WTC11 (cell line): ENCODE data around the gene GNAS-AS1. TPM values are rescaled to one million over a fixed set of nuclear protein-coding genes. Genes with fewer than 3 reads are reported as not detected.

Source experiments
- ATAC-seq: fragments of 200-7000 bp; cut with Tn5 transposase; 2 replicates; pipeline ENCODE4 v1.10.0; 2021; ENCODE audit warnings: mild to moderate bottlenecking, moderate library complexity
- CTCF ChIA-PET: fragments of 300-600 bp; sonication (Branson Sonifier 250); formaldehyde crosslinking; loops from one replicate; lab custom pipeline; 2021; ENCODE audit warnings: antibody characterized with exemption; lab: Charles Lee
- POLR2A ChIA-PET: fragments of 350-600 bp; sonication (Branson Sonifier 250); formaldehyde crosslinking; loops from one replicate; lab custom pipeline; 2021; ENCODE audit warnings: antibody characterized with exemption; lab: Charles Lee
- DNase-seq: peaks from one replicate; pipeline ENCODE4 v3.0.0; 2021; ENCODE audit warnings: low spot score
- H3K27ac Mint-ChIP-seq: 2 replicates; pipeline ENCODE4 v1.8.0; 2021; ENCODE audit warnings: mixed read lengths
- H3K27me3 Mint-ChIP-seq: 2 replicates; pipeline ENCODE4 v1.8.0; 2021; ENCODE audit warnings: low read depth, mild to moderate bottlenecking, moderate library complexity, mixed read lengths
- H3K36me3 Mint-ChIP-seq: 2 replicates; pipeline ENCODE4 v1.8.0; 2021; ENCODE audit warnings: mixed read lengths
- H3K4me1 Mint-ChIP-seq: 2 replicates; pipeline ENCODE4 v1.8.0; 2022; ENCODE audit warnings: mixed read lengths
- H3K4me3 Mint-ChIP-seq: 2 replicates; pipeline ENCODE4 v1.8.0; 2021; ENCODE audit warnings: mild to moderate bottlenecking, moderate library complexity, mixed read lengths
- H3K9me3 Mint-ChIP-seq: 2 replicates; pipeline ENCODE4 v1.8.0; 2021; ENCODE audit warnings: mixed read lengths
- AR ChIP-seq: fragments of 250-450 bp; sonication (Bioruptor Pico); IDR thresholded peaks from 2 replicates; pipeline ENCODE4 v1.9.0; 2021; ENCODE audit warnings: mild to moderate bottlenecking
- ATF3 ChIP-seq: sonication (generic); formaldehyde crosslinking; conservative IDR thresholded peaks from 2 replicates; pipeline ENCODE4 v1.8.1; 2022; ENCODE audit warnings: mild to moderate bottlenecking, missing genetic modification reagents
- E2F5 ChIP-seq: sonication (generic); formaldehyde crosslinking; IDR thresholded peaks from 2 replicates; pipeline ENCODE4 v1.8.1; 2022; ENCODE audit warnings: mild to moderate bottlenecking, moderate library complexity, missing genetic modification reagents
- EMX1 ChIP-seq: fragments of 250-450 bp; sonication (Bioruptor Pico); IDR thresholded peaks from 2 replicates; pipeline ENCODE4 v1.8.0; 2021; ENCODE audit warnings: mild to moderate bottlenecking
- ERG ChIP-seq: fragments of 250-450 bp; sonication (Bioruptor Pico); IDR thresholded peaks from 2 replicates; pipeline ENCODE4 v1.8.0; 2021; ENCODE audit warnings: mild to moderate bottlenecking
- ESRRA ChIP-seq: sonication (generic); formaldehyde crosslinking; IDR thresholded peaks from 2 replicates; pipeline ENCODE4 v1.8.1; 2022; ENCODE audit warnings: mild to moderate bottlenecking, missing genetic modification reagents, borderline replicate concordance
- FOXP1 ChIP-seq: sonication (generic); formaldehyde crosslinking; IDR thresholded peaks from 2 replicates; pipeline ENCODE4 v1.8.0; 2022; ENCODE audit warnings: missing genetic modification reagents, mild to moderate bottlenecking, moderate library complexity, borderline replicate concordance
- HMGXB4 ChIP-seq: sonication (generic); formaldehyde crosslinking; IDR thresholded peaks from 2 replicates; pipeline ENCODE4 v1.8.1; 2023; ENCODE audit warnings: mild to moderate bottlenecking, moderate library complexity, missing genetic modification reagents
- JAZF1 ChIP-seq: fragments of 250-450 bp; sonication (Bioruptor Pico); IDR thresholded peaks from 2 replicates; pipeline ENCODE4 v1.9.0; 2021; ENCODE audit warnings: moderate library complexity, mild to moderate bottlenecking, inconsistent platforms
- MLX ChIP-seq: sonication (generic); formaldehyde crosslinking; IDR thresholded peaks from 2 replicates; pipeline ENCODE4 v1.8.1; 2023; ENCODE audit warnings: mild to moderate bottlenecking, missing genetic modification reagents, moderate library complexity
- NR3C1 ChIP-seq: sonication (generic); formaldehyde crosslinking; conservative IDR thresholded peaks from 2 replicates; pipeline ENCODE4 v1.8.1; 2023; ENCODE audit warnings: low read depth, mild to moderate bottlenecking, missing genetic modification reagents
- PRDM15 ChIP-seq: sonication (generic); formaldehyde crosslinking; IDR thresholded peaks from 2 replicates; pipeline ENCODE4 v1.8.0; 2022; ENCODE audit warnings: missing genetic modification reagents
- RORB ChIP-seq: fragments of 250-450 bp; sonication (Bioruptor Pico); IDR thresholded peaks from 2 replicates; pipeline ENCODE4 v1.9.0; 2021; ENCODE audit warnings: mild to moderate bottlenecking
- SMAD4 ChIP-seq: sonication (generic); formaldehyde crosslinking; IDR thresholded peaks from 2 replicates; pipeline ENCODE4 v1.8.0; 2022; ENCODE audit warnings: mild to moderate bottlenecking, missing genetic modification reagents
- TEAD1 ChIP-seq: sonication (generic); formaldehyde crosslinking; IDR thresholded peaks from 2 replicates; pipeline ENCODE4 v1.8.0; 2022; ENCODE audit warnings: mild to moderate bottlenecking, missing genetic modification reagents
- USF2 ChIP-seq: sonication (generic); formaldehyde crosslinking; IDR thresholded peaks from 2 replicates; pipeline ENCODE4 v1.8.1; 2023; ENCODE audit warnings: mild to moderate bottlenecking, missing genetic modification reagents, moderate library complexity
- ZNF219 ChIP-seq: sonication (generic); formaldehyde crosslinking; IDR thresholded peaks from 2 replicates; pipeline ENCODE4 v1.8.0; 2023; ENCODE audit warnings: missing genetic modification reagents, mild to moderate bottlenecking, borderline replicate concordance
- ZNF532 ChIP-seq: fragments of 250-450 bp; sonication (Bioruptor Pico); IDR thresholded peaks from 2 replicates; pipeline ENCODE4 v1.9.0; 2021; ENCODE audit warnings: mild to moderate bottlenecking, borderline replicate concordance
- total RNA-seq: library from RNA; stranded (reverse); gene quantifications from 3 replicates; pipeline ENCODE4 v1.2.3, GENCODE V29; 2021

Gene GNAS-AS1
- total RNA-seq, 1 experiment from 2014 or later: 12.2 TPM

- no peak for TF ChIP-seq E2F5 (CRISPR knock-in tag)
- TF ChIP-seq HMGXB4: no peak
- TF ChIP-seq ZNF532 (CRISPR knock-in tag): no peak
- no peak for TF ChIP-seq FOXP1 (CRISPR knock-in tag)
- no peak for TF ChIP-seq RORB (CRISPR knock-in tag)
- no peak for TF ChIP-seq ESRRA (CRISPR knock-in tag)
- TF ChIP-seq EMX1 (CRISPR knock-in tag): no peak
- no peak for TF ChIP-seq ZNF219 (CRISPR knock-in tag)
- TF ChIP-seq ERG (CRISPR knock-in tag): no peak
These were observed 35.3 kb downstream of the GNAS-AS1 start (continued) for GRCh38 chr20:58815448-58815847.

- Mint-ChIP-seq H3K4me1 (peaks cover 7% of the 10 kb centered on the region), H3K4me3 (no peak overlapping the region), H3K27me3 (no peaks in the 10 kb centered on the region; the same call in 1 of the 2 replicates), H3K36me3 (peaks cover 12% of the 10 kb centered on the region), H3K27ac (peak overlapping the region; percentile 72; the same call in 1 of the 2 replicates), H3K9me3 (peaks cover 3% of the 10 kb centered on the region; the same call in 1 of the 2 replicates)
- POLR2A ChIA-PET: interaction anchor here (0.6 kb wide), 1 partner anchor 241 kb away, joined by 4 read pairs; no protein-coding TSS in a partner anchor
- DNase-seq (no peak), ATAC-seq (no peak)
- CTCF ChIA-PET: no interaction called here
- TF ChIP-seq JAZF1 (CRISPR knock-in tag) (no peak), E2F5 (CRISPR knock-in tag) (no peak), NR3C1 (no peak), PRDM15 (no peak), MLX (CRISPR knock-in tag) (no peak), TEAD1 (CRISPR knock-in tag) (no peak), SMAD4 (no peak), ATF3 (no peak), AR (CRISPR knock-in tag) (no peak), USF2 (CRISPR knock-in tag) (no peak)
These were observed 37.3 kb downstream of the GNAS-AS1 start for GRCh38 chr20:58813369-58813768.
